GM19468 (cell line): ENCODE measurements around the gene FAM185A.
A peak's percentile ranks its signal among the peaks of the same experiment; 100 is the strongest.
"Not testable (repeated sequence)": the region's sequence is repeated elsewhere in the genome, so short reads cannot be mapped to it uniquely, and the experiment has no call there.

Experiments
- ATAC-seq: cut with Tn5 transposase; IDR thresholded peaks from one replicate; pipeline ENCODE4 v1.9.1; 2021; ENCODE audit warnings: mild to moderate bottlenecking, moderate library complexity, moderate number of reproducible peaks; ENCODE audit not compliant: unreplicated experiment; ENCODE audit errors: extremely low read depth

FAM185A gene

GRCh38 chr7:102748605-102749444 is at the start of gene FAM185A:
Gene FAM185A, plus strand, starts transcription at chr7:102748999. Its CDS starts 209 bp downstream, at chr7:102749208.
- ATAC-seq: peak; percentile 94

DNA sequence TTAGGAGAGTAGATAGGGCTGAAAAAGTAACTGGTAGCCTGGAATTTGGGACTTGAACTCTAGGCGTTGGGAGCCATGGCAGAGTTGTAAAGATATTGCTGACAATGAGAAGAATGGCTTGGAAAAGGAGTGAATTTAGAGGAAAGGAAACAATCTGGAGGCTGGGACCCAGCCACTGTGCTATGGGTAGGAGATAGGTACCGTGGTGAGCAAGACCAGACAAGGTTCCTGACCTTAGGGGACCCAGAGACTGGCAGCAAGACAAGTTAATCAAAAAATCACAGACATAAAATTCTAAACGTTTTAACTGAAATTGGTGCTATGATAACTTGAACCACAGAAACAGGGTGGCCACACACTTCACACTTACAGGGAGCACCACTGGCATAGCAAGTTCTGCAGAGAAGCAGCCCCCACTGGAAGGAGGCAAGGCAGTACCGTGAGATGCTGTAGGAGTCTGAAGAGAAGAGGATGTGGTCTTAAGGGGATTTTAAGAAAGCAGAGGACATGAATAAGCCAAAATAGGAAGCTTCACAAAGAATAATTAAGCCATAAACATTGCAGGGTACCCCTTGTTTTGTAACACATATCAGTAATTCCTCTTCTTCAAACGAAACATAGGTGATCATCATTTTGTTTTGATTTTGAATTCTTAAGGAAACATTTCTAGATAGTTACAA is 35.6 kb upstream of the FAM185A start:
- peak; percentile 54 for ATAC-seq

GRCh38 chr7:102713691-102714080 is 35.1 kb upstream of the FAM185A start:
- ATAC-seq: peak; percentile 64

DNA sequence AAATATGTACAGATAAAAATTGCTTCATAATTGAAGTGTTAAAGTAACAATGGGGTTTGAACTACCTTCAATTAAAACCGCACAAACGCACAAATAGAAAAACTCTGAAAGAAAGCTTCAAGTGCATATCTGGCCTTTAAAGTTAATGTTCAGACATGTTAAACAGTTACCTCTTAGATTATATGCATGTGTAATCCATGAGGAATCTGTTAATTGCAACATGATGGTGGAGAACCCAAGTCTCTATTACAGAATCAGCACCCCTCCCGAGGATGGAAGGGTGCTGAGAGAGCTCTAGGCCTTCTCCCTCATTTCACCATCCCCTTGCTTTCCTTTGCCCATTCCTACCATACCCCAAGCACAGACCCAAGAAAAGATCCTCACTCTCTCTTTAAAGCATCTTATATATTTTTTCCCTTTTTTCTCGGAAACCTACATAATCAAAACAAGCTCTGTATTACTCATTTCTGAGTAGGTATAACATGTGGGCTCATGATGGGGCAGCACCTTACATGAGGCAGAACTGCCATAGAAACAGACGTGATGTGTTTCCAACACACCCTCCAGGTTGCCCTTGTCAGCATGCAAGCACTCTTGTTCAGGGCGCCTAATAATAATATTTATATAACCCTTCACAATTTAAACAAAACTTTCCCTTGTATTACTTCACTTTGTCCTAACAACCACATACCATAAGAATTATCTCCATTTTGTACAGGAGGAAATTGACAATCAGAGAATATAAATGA is 33.9 kb upstream of the FAM185A start:
- ATAC-seq: not testable (repeated sequence)

- peak; percentile 37 for ATAC-seq
Measured at GRCh38 chr7:102715718-102716117, 33.1 kb upstream of the FAM185A start.

DNA sequence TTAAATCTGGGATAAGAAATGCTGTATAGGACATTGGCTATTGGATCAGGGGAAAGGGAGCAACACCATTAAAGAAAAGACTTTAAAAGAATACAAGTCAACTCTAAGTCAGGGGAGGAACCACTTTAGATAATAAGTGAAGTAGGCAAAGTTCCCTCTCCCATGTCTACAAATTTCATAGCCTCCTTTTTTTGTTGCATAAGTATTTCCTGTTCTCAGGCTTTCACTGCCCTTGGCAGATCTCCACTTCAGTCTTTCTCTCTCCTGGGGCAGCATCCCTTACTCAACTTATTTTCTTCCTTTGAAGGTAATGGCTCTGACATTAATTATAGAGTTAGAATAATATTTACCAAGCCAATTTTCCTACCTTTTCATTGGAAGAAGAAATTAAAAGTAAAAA is 30.3 kb upstream of the FAM185A start:
- not testable (repeated sequence) for ATAC-seq

DNA sequence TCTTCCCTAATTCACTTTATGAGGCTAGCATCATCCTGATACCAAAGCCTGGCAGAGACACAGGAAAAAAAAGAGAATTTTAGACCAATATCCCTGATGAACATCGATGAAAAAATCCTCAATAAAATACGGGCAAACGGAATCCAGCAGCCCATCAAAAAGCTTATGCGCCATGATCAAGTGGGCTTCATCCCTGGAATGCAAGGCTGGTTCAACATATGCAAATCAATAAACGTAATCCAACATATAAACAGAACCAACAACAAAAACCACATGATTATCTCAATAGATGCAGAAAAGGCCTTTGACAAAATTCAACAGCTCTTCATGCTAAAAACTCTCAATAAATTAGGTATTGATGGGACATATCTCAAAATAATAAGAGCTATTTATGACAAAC is 22.6 kb upstream of the FAM185A start:
- ATAC-seq: not testable (repeated sequence)

DNA sequence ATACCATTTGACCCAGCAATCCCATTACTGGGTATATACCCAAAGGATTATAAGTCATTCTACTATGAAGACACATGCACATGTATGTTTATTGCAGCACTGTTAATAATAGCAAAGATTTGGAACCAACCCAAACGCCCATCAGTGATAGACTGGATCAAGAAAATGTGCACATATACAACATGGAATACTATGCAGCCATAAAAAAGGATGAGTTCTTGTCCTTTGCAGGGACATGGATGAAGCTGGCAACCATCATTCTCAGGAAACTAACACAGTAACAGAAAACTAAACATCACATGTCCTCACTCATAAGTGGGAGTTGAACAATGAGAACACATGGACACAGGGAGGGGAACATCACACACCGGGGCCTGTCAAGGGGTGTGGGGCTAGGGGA is 19.1 kb upstream of the FAM185A start:
- not testable (repeated sequence) for ATAC-seq

DNA sequence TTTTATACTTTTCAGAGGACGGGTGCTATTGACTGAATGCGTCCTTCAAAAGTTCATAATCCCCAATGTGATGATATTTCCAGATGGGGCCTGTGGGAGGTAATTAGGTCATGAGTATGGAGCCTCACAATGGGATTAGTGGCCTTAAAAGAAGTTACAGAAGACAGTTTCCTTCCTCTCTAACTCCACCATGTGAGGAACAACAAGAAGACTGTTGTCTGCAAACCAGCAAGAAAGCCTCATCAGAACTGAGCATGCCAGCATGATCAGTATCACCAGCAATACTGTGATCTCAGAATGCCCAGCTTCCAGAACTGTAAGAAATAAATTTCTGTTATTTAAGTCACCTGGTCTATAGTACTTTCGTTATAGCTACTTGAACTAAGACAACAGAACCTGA is 18.4 kb upstream of the FAM185A start:
- ATAC-seq: not testable (repeated sequence)

GRCh38 chr7:102742002-102742771 is 6.6 kb upstream of the FAM185A start:
- ATAC-seq: not testable (repeated sequence)

GRCh38 chr7:102743861-102744260 is 4.9 kb upstream of the FAM185A start:
- ATAC-seq: not testable (repeated sequence)

- ATAC-seq: not testable (repeated sequence)
Measured at GRCh38 chr7:102745494-102746288, 3.1 kb upstream of the FAM185A start.

GRCh38 chr7:102749445-102749786 is 617 bp downstream of the FAM185A start:
- ATAC-seq: not testable (repeated sequence)

DNA sequence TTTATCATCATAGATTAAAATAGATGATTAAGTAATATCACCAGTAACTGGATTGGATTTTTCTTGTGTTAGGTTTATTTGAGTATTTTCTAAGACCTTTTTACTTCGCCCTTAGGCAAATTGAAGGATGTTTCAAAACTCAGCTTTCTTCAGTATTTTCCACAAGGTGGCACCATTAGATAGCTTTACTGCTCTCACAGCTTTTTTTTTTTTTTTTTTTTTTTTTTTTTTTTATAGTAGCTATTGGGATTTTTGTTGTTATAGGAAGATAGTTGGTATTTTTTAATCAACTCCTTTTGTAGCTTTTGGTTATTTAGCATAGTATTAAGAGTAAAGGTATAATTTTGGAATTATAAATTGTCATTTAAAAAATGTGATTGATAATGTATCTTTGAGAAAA is 9.4 kb downstream of the FAM185A start:
- not testable (repeated sequence) for ATAC-seq

GRCh38 chr7:102759934-102760333 is 11.1 kb downstream of the FAM185A start:
- not testable (repeated sequence) for ATAC-seq

GRCh38 chr7:102761234-102761633 is 12.4 kb downstream of the FAM185A start:
- ATAC-seq: not testable (repeated sequence)

DNA sequence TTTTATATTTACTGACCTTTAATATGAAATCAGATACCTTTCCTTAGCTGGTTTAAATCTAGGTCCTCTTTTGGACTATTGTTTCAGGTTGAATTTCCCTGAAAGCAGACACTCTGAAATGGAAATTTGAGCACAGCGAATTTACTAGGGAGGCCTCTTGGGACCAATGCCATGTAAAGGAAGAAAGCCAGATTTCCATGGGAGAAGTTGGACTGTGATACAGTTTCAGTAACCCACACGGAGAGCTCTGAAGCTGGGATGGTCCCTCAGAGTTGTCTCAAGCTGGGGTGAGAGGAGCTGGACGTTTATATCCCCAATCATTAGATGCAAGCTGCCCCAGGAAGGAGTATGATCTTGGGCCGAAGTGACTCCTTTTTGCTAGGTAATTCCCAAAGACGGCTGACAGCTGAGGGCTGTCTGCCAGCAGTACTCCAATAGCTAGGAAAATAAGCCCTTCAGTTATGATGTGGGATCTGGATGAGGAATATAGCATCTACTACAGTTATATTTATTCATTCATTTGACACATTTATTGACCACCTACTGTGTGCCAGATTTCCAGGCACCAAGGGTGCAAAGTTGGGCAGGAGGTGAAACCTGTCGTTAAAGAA is 14.6 kb downstream of the FAM185A start:
- not testable (repeated sequence) for ATAC-seq

DNA sequence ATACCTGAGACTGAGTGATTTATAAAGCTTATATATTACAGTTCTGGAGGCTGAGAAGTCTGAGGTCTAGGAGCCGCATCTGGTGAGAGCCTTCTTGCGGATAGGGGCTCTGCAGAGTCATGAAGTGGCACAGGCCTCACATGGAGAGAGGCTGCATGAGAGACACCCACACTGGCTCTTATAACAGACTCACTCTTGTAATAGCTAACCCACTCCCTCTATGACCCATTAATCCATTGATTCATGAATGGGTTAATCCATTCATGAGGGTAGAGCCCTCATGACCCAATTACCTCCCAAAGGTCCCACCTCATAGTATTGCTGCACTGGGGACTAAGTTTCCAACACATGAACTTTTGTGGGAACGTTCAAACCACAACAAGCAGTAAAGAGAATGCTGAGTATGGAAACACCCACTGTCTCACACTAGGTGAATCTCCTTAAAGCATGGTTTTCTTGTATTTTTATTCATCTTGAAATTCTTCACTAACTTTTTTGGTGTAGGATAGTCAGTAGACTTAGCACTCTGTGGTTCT is 20.9 kb downstream of the FAM185A start:
- not testable (repeated sequence) for ATAC-seq
